GM12878 (cell line): ENCODE results near the gene PRR5L. TPM values are rescaled to one million over a fixed set of nuclear protein-coding genes. Genes with fewer than 3 reads are reported as not detected.

Source experiments
- IKZF2 ChIP-seq, 2 experiments: fragments of 450-650 bp; IDR thresholded peaks; 2 replicates each; pipeline ENCODE4 v1.6.1; 2017; ENCODE audit warnings: mild to moderate bottlenecking in 2 of 2, moderate library complexity in 2 of 2
- MTA3 ChIP-seq: IDR thresholded peaks from 2 replicates; pipeline ENCODE4 v1.6.1; 2012; ENCODE audit warnings: low read length, inconsistent platforms, borderline replicate concordance
- NFXL1 ChIP-seq: fragments of 450-650 bp; IDR thresholded peaks from 2 replicates; pipeline ENCODE4 v1.6.1; 2017; ENCODE audit warnings: antibody characterized with exemption, mild to moderate bottlenecking, borderline replicate concordance
- NR2C1 ChIP-seq: fragments of 450-650 bp; IDR thresholded peaks from 2 replicates; pipeline ENCODE4 v1.6.1; 2017; ENCODE audit warnings: antibody characterized with exemption, mild to moderate bottlenecking, moderate library complexity
- PAX8 ChIP-seq: fragments of 450-650 bp; IDR thresholded peaks from 2 replicates; pipeline ENCODE4 v1.6.1; 2017; ENCODE audit warnings: mild to moderate bottlenecking, moderate library complexity
- RAD21 ChIP-seq: IDR thresholded peaks from 2 replicates; pipeline ENCODE4 v1.6.1; 2011; ENCODE audit warnings: mild to moderate bottlenecking, low read depth, low read length, moderate library complexity; ENCODE audit not compliant: insufficient read depth
- RELB ChIP-seq: fragments of 450-650 bp; IDR thresholded peaks from 2 replicates; pipeline ENCODE4 v1.6.1; 2017; ENCODE audit warnings: low read depth, mild to moderate bottlenecking, moderate library complexity
- SIX5 ChIP-seq: IDR thresholded peaks from 2 replicates; pipeline ENCODE4 v1.6.1; 2011; ENCODE audit warnings: mild to moderate bottlenecking, low read depth, low read length, moderate library complexity; ENCODE audit not compliant: severe bottlenecking
- USF1 ChIP-seq: IDR thresholded peaks from 2 replicates; pipeline ENCODE4 v1.6.1; 2011; ENCODE audit warnings: borderline replicate concordance, low read depth, mild to moderate bottlenecking, moderate library complexity, mixed read lengths, low read length; ENCODE audit not compliant: insufficient read depth; ENCODE audit errors: extremely low read length
- ZBTB11 ChIP-seq: fragments of 450-650 bp; formaldehyde crosslinking; IDR thresholded peaks from 2 replicates; pipeline ENCODE4 v1.5.0; 2022; ENCODE audit warnings: mild to moderate bottlenecking, missing genetic modification characterization
- polyA plus RNA-seq, 11 experiments: library from polyadenylated mRNA; depleted of rRNA in 4 of 11; unstranded in 6 of 11; stranded (reverse) in 5 of 11; fragments of >200 nt; fragmentation: Nextera tagmentation in 4 of 11; fragmentation: Illumina TruSeq in 1 of 11; extraction: Ambion mirVana in 4 of 11; extraction: Trizol in 1 of 11; gene quantifications; 1 replicate in 1 of 11; 2 replicates in 10 of 11; pipeline versions ENCODE4 v1.2.1 to v1.2.3, GENCODE V29; 2011 to 2016; ENCODE audit warnings: inconsistent platforms in 2 of 11, missing spikeins in 2 of 11, low read depth in 1 of 11
- total RNA-seq, 4 experiments: library from RNA; depleted of rRNA in 3 of 4; stranded (reverse); fragments of >200 nt in 3 of 4; fragmentation: Illumina TruSeq in 1 of 4; extraction: Trizol in 1 of 4; gene quantifications; 2 replicates each; pipeline versions ENCODE4 v1.2.1 to v1.2.3, GENCODE V29; 2013 to 2021

PRR5L gene
- total and polyA plus RNA-seq, 10 of the 15 experiments (the other 5 are each of a cell fraction or from before 2014, with no cell fraction given): 0.11 to 4.2 (median 0.67) TPM; not detected in 1

- TF ChIP-seq ZBTB11 (no peak), IKZF2 (IDR thresholded peaks at IDR 0.05) (peak; percentile 23 to 28; a peak in 1 of 4 replicates), SIX5 (no peak), RELB (no peak), RAD21 (peak; percentile 87), USF1 (no peak), NFXL1 (no peak), PAX8 (no peak), NR2C1 (no peak), MTA3 (no peak)
Observed at GRCh38 chr11:36292311-36292722, 3.8 kb upstream of the PRR5L start (continued).
